HG03064 (cell line): Measurements from ENCODE around the gene CD4.

Source experiments
- ATAC-seq: cut with Tn5 transposase; IDR thresholded peaks from one replicate; pipeline ENCODE4 v1.9.1; 2021; ENCODE audit warnings: low read depth; ENCODE audit not compliant: unreplicated experiment

Gene CD4

GRCh38 chr12:6840761-6841515 is 51.6 kb downstream of the CD4 start, which contains the start of gene GNB3:
Gene GNB3, plus strand, starts transcription at chr12:6840925. Its CDS starts 363 bp downstream, at chr12:6841288.
- ATAC-seq = no peak

- ATAC-seq = no peak
These were observed 52.7 kb downstream of the CD4 start for GRCh38 chr12:6842075-6842474.

GRCh38 chr12:6843118-6843902 is 54.0 kb downstream of the CD4 start:
- ATAC-seq = no peak

- ATAC-seq = no peak
These were observed 56.1 kb downstream of the CD4 start for GRCh38 chr12:6845395-6845794.

- ATAC-seq = no peak
These were observed 57.1 kb downstream of the CD4 start for GRCh38 chr12:6846316-6846869.

GRCh38 chr12:6847676-6848075 is 58.3 kb downstream of the CD4 start:
- ATAC-seq = no peak

- no peak for ATAC-seq
These were observed 60.1 kb downstream of the CD4 start for GRCh38 chr12:6849427-6849826.

GRCh38 chr12:6849976-6850560 is 60.7 kb downstream of the CD4 start:
- ATAC-seq = no peak

- no peak for ATAC-seq
These were observed 61.4 kb downstream of the CD4 start for GRCh38 chr12:6850796-6851152.

GRCh38 chr12:6851153-6851920 is 62.0 kb downstream of the CD4 start, which contains the start of gene CDCA3:
Gene CDCA3, minus strand, starts transcription at chr12:6851286. Its CDS starts 334 bp downstream, at chr12:6850952.
- ATAC-seq = peak; percentile 52

GRCh38 chr12:6851921-6852650 is 62.8 kb downstream of the CD4 start, which contains the start of gene USP5:
Gene USP5, plus strand, starts transcription at chr12:6852150. Its CDS starts 30 bp downstream, at chr12:6852180.
- ATAC-seq = peak; percentile 62

GRCh38 chr12:6852651-6853354 is 63.5 kb downstream of the CD4 start:
- no peak for ATAC-seq

- no peak for ATAC-seq
These were observed 64.3 kb downstream of the CD4 start for GRCh38 chr12:6853626-6854025.

- ATAC-seq = no peak
These were observed 64.7 kb downstream of the CD4 start for GRCh38 chr12:6854036-6854435.

- ATAC-seq = no peak
These were observed 66.0 kb downstream of the CD4 start for GRCh38 chr12:6855322-6855721.

GRCh38 chr12:6858799-6859198 is 69.5 kb downstream of the CD4 start:
- no peak for ATAC-seq

GRCh38 chr12:6860116-6860515 is 70.8 kb downstream of the CD4 start:
- no peak for ATAC-seq

- no peak for ATAC-seq
These were observed 71.6 kb downstream of the CD4 start for GRCh38 chr12:6860942-6861341.

GRCh38 chr12:6861391-6861790 is 72.1 kb downstream of the CD4 start:
- no peak for ATAC-seq
